GM12878 (cell line): ENCODE data around the gene SOX2. TPM values are rescaled to one million over a fixed set of nuclear protein-coding genes. Genes with fewer than 3 reads are reported as not detected.

Experiments used
- ATAC-seq: fragments of 200-7000 bp; cut with Tn5 transposase; 3 replicates; pipeline ENCODE4 v1.9.1; 2020; ENCODE audit warnings: mild to moderate bottlenecking, moderate library complexity
- BruUV-seq: library from RNA; stranded (reverse); fragments of 400-500 nt; replicated peaks from 2 replicates; lab custom pipeline; 2021; lab: Mats Ljungman, UMichigan
- CTCF ChIA-PET: fragments of 300-600 bp; sonication (Branson Sonifier 250); formaldehyde crosslinking; extraction: SDS; loops from one replicate; lab custom pipeline; 2021; ENCODE audit warnings: inconsistent platforms; lab: Yijun Ruan, JAX
- POLR2A ChIA-PET: fragments of 350-600 bp; formaldehyde crosslinking; extraction: SDS; loops from one replicate; lab custom pipeline; 2021; ENCODE audit warnings: inconsistent platforms; lab: Charles Lee
- RAD21 ChIA-PET: fragments of 300-600 bp; sonication (Branson Sonifier 250); formaldehyde crosslinking; loops from one replicate; lab custom pipeline; 2023; ENCODE audit warnings: antibody characterized with exemption; ENCODE audit not compliant: unreplicated experiment; lab: Charles Lee
- SMC1A ChIA-PET: fragments of 300-600 bp; sonication (Branson Sonifier 250); formaldehyde crosslinking; loops from one replicate; lab custom pipeline; 2023; ENCODE audit not compliant: unreplicated experiment, uncharacterized antibody; lab: Charles Lee
- DNase-seq: peaks from one replicate; pipeline ENCODE4 v3.0.0-alpha.2; 2011; ENCODE audit warnings: low read depth, low spot score
- FAIRE-seq: peaks from 3 replicates; lab custom pipeline; 2011; peaks lifted over from hg19 to GRCh38; lab: Jason Lieb, UNC
- H2AFZ ChIP-seq: 2 replicates; pipeline ENCODE4 v1.6.0; 2011; ENCODE audit warnings: low read depth, low read length, control low read depth; ENCODE audit not compliant: control insufficient read depth
- H3K27ac ChIP-seq: 2 replicates; pipeline ENCODE4 v1.5.1; 2011; ENCODE audit warnings: control low read depth; ENCODE audit not compliant: control insufficient read depth, insufficient read depth
- H3K27me3 ChIP-seq, 2 experiments: replicated peaks in 1 of 2; 2 replicates each; pipeline versions ENCODE4 v1.6.0 to v1.6.1; 2011; ENCODE audit warnings: low read length in 1 of 2; ENCODE audit not compliant: control insufficient read depth in 2 of 2, insufficient read depth in 2 of 2
- H3K36me3 ChIP-seq, 2 experiments: 2 replicates each; pipeline ENCODE4 v1.5.1; 2011; ENCODE audit warnings: low read length in 1 of 2; ENCODE audit not compliant: control insufficient read depth in 2 of 2, insufficient read depth in 2 of 2
- H3K4me1 ChIP-seq: 2 replicates; pipeline ENCODE4 v1.6.1; 2011; ENCODE audit warnings: mild to moderate bottlenecking, low read length, moderate library complexity, mixed read lengths; ENCODE audit not compliant: control insufficient read depth, insufficient read depth
- H3K4me2 ChIP-seq: 2 replicates; pipeline ENCODE4 v1.6.0; 2011; ENCODE audit warnings: control low read depth; ENCODE audit not compliant: control insufficient read depth, insufficient read depth
- H3K4me3 ChIP-seq: fragments of 200-600 bp; sonication (generic); 2 replicates; pipeline ENCODE4 v1.5.1; 2016
- H3K79me2 ChIP-seq: 2 replicates; pipeline ENCODE4 v1.6.0; 2011; ENCODE audit warnings: low read length; ENCODE audit not compliant: control insufficient read depth, insufficient read depth
- H3K9ac ChIP-seq: 2 replicates; pipeline ENCODE4 v1.8.0; 2011; ENCODE audit warnings: low read length, control low read depth, mixed read lengths; ENCODE audit not compliant: control insufficient read depth, insufficient read depth
- H3K9me3 ChIP-seq: replicated peaks from 3 replicates; pipeline ENCODE4 v1.5.1; 2011; ENCODE audit warnings: mild to moderate bottlenecking, low read length; ENCODE audit not compliant: control insufficient read depth, insufficient read depth
- H4K20me1 ChIP-seq: 2 replicates; pipeline ENCODE4 v1.6.0; 2011; ENCODE audit not compliant: control insufficient read depth, insufficient read depth
- BCL11A ChIP-seq: IDR thresholded peaks from 2 replicates; pipeline ENCODE4 v1.6.1; 2011; ENCODE audit warnings: low read depth, low read length
- CHD2 ChIP-seq: IDR thresholded peaks from 2 replicates; pipeline ENCODE4 v1.6.1; 2011; ENCODE audit warnings: low read depth, low read length, improper control_type of control experiment, borderline replicate concordance
- EED ChIP-seq: sonication (generic); IDR thresholded peaks from 2 replicates; pipeline ENCODE4 v1.6.1; 2016; ENCODE audit warnings: antibody characterized with exemption, low read depth
- FOXK2 ChIP-seq: fragments of 450-650 bp; IDR thresholded peaks from 2 replicates; pipeline ENCODE4 v1.6.1; 2017; ENCODE audit warnings: mild to moderate bottlenecking, moderate library complexity
- HDAC6 ChIP-seq: fragments of 200-600 bp; sonication (generic); IDR thresholded peaks from one replicate; pipeline ENCODE4 v1.8.0; 2017; ENCODE audit warnings: antibody characterized with exemption; ENCODE audit not compliant: unreplicated experiment
- LARP7 ChIP-seq: fragments of 450-650 bp; IDR thresholded peaks from 2 replicates; pipeline ENCODE4 v1.6.1; 2017; ENCODE audit warnings: mild to moderate bottlenecking
- MXI1 ChIP-seq: fragments of 150-350 bp; IDR thresholded peaks from 2 replicates; pipeline ENCODE4 v1.6.1; 2011; ENCODE audit warnings: low read depth, mild to moderate bottlenecking, inconsistent platforms, low read length, improper control_type of control experiment
- MYB ChIP-seq: fragments of 150-350 bp; IDR thresholded peaks from 2 replicates; pipeline ENCODE4 v1.6.1; 2014; ENCODE audit warnings: mild to moderate bottlenecking, low read depth, low read length, borderline replicate concordance
- NBN ChIP-seq: fragments of 450-650 bp; IDR thresholded peaks from 2 replicates; pipeline ENCODE4 v1.6.1; 2016
- POLR2AphosphoS2 ChIP-seq: IDR thresholded peaks from 2 replicates; pipeline ENCODE4 v1.6.1; 2011; ENCODE audit warnings: low read depth, mild to moderate bottlenecking, low read length, improper control_type of control experiment, moderate library complexity
- RB1 ChIP-seq: fragments of 450-650 bp; formaldehyde crosslinking; IDR thresholded peaks from 2 replicates; pipeline ENCODE4 v1.6.1; 2017; ENCODE audit warnings: mild to moderate bottlenecking, borderline replicate concordance
- SREBF2 ChIP-seq: IDR thresholded peaks from 2 replicates; pipeline ENCODE4 v1.6.1; 2012; ENCODE audit warnings: mild to moderate bottlenecking, low read length
- TAF1 ChIP-seq: IDR thresholded peaks from 2 replicates; pipeline ENCODE4 v1.6.1; 2011; ENCODE audit warnings: mild to moderate bottlenecking, low read depth, low read length, borderline replicate concordance
- ZNF217 ChIP-seq: fragments of 450-650 bp; IDR thresholded peaks from 2 replicates; pipeline ENCODE4 v1.6.1; 2017; ENCODE audit warnings: antibody characterized with exemption, mild to moderate bottlenecking
- ZNF274 ChIP-seq: IDR thresholded peaks from one replicate; pipeline ENCODE4 v1.8.0; 2011; ENCODE audit not compliant: insufficient read length, insufficient read depth
- WGBS: methylation state at CpG from one replicate; pipeline ENCODE4 v1.1.6; 2016; ENCODE audit warnings: low lambda C conversion rate; ENCODE audit not compliant: insufficient replicate concordance, insufficient coverage; ENCODE audit errors: missing lambda C conversion rate; 5-methylcytosine and 5-hydroxymethylcytosine counted together
- in situ Hi-C: fragments of 300-500 bp; cut with MboI; formaldehyde crosslinking; loops from 9 replicates; pipeline ENCODE4 v1.14.3; 2018; ENCODE audit warnings: mixed read lengths
- intact Hi-C: fragments of 100-400 bp; cut with micrococcal nuclease; formaldehyde crosslinking; loops from one replicate; pipeline ENCODE4 v1.14.2; 2022; ENCODE audit not compliant: unreplicated experiment
- polyA plus RNA-seq, 11 experiments: library from polyadenylated mRNA; depleted of rRNA in 4 of 11; unstranded in 6 of 11; stranded (reverse) in 5 of 11; fragments of >200 nt; fragmentation: Nextera tagmentation in 4 of 11; fragmentation: Illumina TruSeq in 1 of 11; extraction: Ambion mirVana in 4 of 11; extraction: Trizol in 1 of 11; gene quantifications; 1 replicate in 1 of 11; 2 replicates in 10 of 11; pipeline versions ENCODE4 v1.2.1 to v1.2.3, GENCODE V29; 2011 to 2016; ENCODE audit warnings: inconsistent platforms in 2 of 11, missing spikeins in 2 of 11, low read depth in 1 of 11
- total RNA-seq, 4 experiments: library from RNA; depleted of rRNA in 3 of 4; stranded (reverse); fragments of >200 nt in 3 of 4; fragmentation: Illumina TruSeq in 1 of 4; extraction: Trizol in 1 of 4; gene quantifications; 2 replicates each; pipeline versions ENCODE4 v1.2.1 to v1.2.3, GENCODE V29; 2013 to 2021
- TF ChIP-seq, protein P1 (sequence below): IDR thresholded peaks from 2 replicates; pipeline ENCODE4 v1.6.1; 2012; ENCODE audit warnings: low read length, inconsistent platforms
- TF ChIP-seq, protein P2 (sequence below): IDR thresholded peaks from 2 replicates; pipeline ENCODE4 v1.6.1; 2012; ENCODE audit warnings: mild to moderate bottlenecking, low read depth, low read length
- TF ChIP-seq, protein P3 (sequence below): fragments of 450-650 bp; IDR thresholded peaks from 2 replicates; pipeline ENCODE4 v1.6.1; 2018; ENCODE audit warnings: mild to moderate bottlenecking, low read depth, moderate library complexity; ENCODE audit not compliant: partially characterized antibody

SOX2 gene
- total and polyA plus RNA-seq, 10 of the 15 experiments (the other 5 are each of a cell fraction or from before 2014, with no cell fraction given) = 0.06 to 0.10 (median 0.07) TPM; not detected in 6

DNA sequence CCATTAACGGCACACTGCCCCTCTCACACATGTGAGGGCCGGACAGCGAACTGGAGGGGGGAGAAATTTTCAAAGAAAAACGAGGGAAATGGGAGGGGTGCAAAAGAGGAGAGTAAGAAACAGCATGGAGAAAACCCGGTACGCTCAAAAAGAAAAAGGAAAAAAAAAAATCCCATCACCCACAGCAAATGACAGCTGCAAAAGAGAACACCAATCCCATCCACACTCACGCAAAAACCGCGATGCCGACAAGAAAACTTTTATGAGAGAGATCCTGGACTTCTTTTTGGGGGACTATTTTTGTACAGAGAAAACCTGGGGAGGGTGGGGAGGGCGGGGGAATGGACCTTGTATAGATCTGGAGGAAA, 1.5 kb downstream of the SOX2 start:
- Histone ChIP-seq H3K27ac (no peak overlapping the region), H3K4me1 (no peaks in the 10 kb centered on the region), H3K36me3 (no peaks in the 10 kb centered on the region), H3K27me3 (peaks cover 7 to 33% of the 10 kb centered on the region in 2 experiments), H3K4me2 (no peak overlapping the region), H3K4me3 (no peak overlapping the region), H4K20me1 (no peaks in the 10 kb centered on the region), H3K9me3 (no peaks in the 10 kb centered on the region; the same call in 2 of the 3 replicates), H3K9ac (no peak overlapping the region), H2AFZ (no peak overlapping the region), H3K79me2 (no peaks in the 10 kb centered on the region)
- DNase-seq (no peak), FAIRE-seq (no peak), ATAC-seq (no peak)
- CTCF ChIA-PET = interaction anchor here (0.9 to 2.1 kb wide), 2 partner anchors 11 to 971 kb away, joined by 3 to 12 read pairs; no protein-coding TSS in a partner anchor
- SMC1A ChIA-PET = no interaction called here
- in situ Hi-C loops = no loop called here
- intact Hi-C loops = no loop called here
- POLR2A ChIA-PET = no interaction called here
- RAD21 ChIA-PET = no interaction called here
- 30% methylated on average over 11 of the region's 11 CpGs for WGBS
- BruUV-seq = no TSS peak
- TF ChIP-seq, protein P1, sequence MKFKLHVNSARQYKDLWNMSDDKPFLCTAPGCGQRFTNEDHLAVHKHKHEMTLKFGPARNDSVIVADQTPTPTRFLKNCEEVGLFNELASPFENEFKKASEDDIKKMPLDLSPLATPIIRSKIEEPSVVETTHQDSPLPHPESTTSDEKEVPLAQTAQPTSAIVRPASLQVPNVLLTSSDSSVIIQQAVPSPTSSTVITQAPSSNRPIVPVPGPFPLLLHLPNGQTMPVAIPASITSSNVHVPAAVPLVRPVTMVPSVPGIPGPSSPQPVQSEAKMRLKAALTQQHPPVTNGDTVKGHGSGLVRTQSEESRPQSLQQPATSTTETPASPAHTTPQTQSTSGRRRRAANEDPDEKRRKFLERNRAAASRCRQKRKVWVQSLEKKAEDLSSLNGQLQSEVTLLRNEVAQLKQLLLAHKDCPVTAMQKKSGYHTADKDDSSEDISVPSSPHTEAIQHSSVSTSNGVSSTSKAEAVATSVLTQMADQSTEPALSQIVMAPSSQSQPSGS = no peak
- TF ChIP-seq POLR2AphosphoS2 (no peak), MXI1 (no peak), BCL11A (no peak), ZNF217 (no peak), ZNF274 (no peak), FOXK2 (no peak), RB1 (no peak), EED (no peak), NBN (no peak), HDAC6 (no peak), CHD2 (no peak), SREBF2 (no peak), TAF1 (no peak), MYB (no peak), LARP7 (no peak)
- TF ChIP-seq, protein P2, sequence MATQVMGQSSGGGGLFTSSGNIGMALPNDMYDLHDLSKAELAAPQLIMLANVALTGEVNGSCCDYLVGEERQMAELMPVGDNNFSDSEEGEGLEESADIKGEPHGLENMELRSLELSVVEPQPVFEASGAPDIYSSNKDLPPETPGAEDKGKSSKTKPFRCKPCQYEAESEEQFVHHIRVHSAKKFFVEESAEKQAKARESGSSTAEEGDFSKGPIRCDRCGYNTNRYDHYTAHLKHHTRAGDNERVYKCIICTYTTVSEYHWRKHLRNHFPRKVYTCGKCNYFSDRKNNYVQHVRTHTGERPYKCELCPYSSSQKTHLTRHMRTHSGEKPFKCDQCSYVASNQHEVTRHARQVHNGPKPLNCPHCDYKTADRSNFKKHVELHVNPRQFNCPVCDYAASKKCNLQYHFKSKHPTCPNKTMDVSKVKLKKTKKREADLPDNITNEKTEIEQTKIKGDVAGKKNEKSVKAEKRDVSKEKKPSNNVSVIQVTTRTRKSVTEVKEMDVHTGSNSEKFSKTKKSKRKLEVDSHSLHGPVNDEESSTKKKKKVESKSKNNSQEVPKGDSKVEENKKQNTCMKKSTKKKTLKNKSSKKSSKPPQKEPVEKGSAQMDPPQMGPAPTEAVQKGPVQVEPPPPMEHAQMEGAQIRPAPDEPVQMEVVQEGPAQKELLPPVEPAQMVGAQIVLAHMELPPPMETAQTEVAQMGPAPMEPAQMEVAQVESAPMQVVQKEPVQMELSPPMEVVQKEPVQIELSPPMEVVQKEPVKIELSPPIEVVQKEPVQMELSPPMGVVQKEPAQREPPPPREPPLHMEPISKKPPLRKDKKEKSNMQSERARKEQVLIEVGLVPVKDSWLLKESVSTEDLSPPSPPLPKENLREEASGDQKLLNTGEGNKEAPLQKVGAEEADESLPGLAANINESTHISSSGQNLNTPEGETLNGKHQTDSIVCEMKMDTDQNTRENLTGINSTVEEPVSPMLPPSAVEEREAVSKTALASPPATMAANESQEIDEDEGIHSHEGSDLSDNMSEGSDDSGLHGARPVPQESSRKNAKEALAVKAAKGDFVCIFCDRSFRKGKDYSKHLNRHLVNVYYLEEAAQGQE = no peak
- TF ChIP-seq, protein P3, sequence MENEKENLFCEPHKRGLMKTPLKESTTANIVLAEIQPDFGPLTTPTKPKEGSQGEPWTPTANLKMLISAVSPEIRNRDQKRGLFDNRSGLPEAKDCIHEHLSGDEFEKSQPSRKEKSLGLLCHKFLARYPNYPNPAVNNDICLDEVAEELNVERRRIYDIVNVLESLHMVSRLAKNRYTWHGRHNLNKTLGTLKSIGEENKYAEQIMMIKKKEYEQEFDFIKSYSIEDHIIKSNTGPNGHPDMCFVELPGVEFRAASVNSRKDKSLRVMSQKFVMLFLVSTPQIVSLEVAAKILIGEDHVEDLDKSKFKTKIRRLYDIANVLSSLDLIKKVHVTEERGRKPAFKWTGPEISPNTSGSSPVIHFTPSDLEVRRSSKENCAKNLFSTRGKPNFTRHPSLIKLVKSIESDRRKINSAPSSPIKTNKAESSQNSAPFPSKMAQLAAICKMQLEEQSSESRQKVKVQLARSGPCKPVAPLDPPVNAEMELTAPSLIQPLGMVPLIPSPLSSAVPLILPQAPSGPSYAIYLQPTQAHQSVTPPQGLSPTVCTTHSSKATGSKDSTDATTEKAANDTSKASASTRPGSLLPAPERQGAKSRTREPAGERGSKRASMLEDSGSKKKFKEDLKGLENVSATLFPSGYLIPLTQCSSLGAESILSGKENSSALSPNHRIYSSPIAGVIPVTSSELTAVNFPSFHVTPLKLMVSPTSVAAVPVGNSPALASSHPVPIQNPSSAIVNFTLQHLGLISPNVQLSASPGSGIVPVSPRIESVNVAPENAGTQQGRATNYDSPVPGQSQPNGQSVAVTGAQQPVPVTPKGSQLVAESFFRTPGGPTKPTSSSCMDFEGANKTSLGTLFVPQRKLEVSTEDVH = no peak
